MM.1S (cell line): Measurements from ENCODE around the gene TTLL6.

ENCODE experiments used
- EZH2phosphoT487 ChIP-seq: fragments of 300-600 bp; sonication (generic); IDR thresholded peaks from 2 replicates; pipeline ENCODE4 v1.6.1; 2018; ENCODE audit warnings: antibody characterized with exemption, low read length
- TF ChIP-seq, protein P1 (sequence below): fragments of 300-600 bp; sonication (generic); IDR thresholded peaks from 2 replicates; pipeline ENCODE4 v1.5.1; 2016; ENCODE audit warnings: antibody characterized with exemption, low read length, mixed read lengths

DNA sequence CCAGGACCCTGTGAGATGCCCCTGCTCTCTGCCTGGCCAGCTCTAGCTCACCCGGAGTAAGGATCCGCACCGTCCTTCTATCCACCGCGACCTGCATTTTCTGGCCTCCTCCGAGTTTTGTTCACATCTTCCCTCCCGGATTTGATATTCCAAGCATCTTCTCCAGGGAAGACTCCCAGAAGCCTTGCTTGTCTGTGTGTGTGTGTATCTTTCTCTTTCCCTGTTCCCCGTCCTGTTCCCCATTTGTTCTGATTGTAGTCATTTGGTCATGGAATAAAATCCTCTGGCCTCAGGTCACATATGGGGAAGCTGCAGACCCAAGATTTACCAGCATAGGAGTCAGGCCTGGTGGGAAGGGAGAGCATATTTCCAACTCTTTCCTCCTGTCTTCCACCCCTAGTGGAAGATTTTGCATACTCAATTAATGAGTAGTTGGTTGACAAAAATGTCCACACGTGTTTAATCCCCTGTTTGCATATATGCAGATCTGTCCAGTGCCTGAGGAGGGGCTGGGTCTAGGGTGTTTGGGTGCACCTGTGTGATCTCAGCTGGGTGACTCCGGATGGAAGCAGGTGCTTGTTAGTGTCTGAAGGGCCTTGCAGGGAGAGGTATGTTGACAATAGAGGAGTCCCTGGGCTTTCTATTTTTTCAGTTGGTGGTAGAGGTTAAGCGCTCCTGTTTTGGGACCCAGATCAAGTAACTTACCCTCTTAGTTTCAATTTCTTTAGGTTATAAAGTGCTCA lies 96.6 kb downstream of the TTLL6 start:
- TF ChIP-seq, protein P1, sequence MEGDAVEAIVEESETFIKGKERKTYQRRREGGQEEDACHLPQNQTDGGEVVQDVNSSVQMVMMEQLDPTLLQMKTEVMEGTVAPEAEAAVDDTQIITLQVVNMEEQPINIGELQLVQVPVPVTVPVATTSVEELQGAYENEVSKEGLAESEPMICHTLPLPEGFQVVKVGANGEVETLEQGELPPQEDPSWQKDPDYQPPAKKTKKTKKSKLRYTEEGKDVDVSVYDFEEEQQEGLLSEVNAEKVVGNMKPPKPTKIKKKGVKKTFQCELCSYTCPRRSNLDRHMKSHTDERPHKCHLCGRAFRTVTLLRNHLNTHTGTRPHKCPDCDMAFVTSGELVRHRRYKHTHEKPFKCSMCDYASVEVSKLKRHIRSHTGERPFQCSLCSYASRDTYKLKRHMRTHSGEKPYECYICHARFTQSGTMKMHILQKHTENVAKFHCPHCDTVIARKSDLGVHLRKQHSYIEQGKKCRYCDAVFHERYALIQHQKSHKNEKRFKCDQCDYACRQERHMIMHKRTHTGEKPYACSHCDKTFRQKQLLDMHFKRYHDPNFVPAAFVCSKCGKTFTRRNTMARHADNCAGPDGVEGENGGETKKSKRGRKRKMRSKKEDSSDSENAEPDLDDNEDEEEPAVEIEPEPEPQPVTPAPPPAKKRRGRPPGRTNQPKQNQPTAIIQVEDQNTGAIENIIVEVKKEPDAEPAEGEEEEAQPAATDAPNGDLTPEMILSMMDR: no peak
- no peak for TF ChIP-seq EZH2phosphoT487
